ENCODE measurements around the gene SMARCD3. TPM values are rescaled to one million over a fixed set of nuclear protein-coding genes. Genes with fewer than 3 reads are reported as not detected.
A peak's percentile ranks its signal among the peaks of the same experiment; 100 is the strongest.

Gene SMARCD3
- total RNA-seq, 2 experiments from 2014 or later, result 4.2 to 4.7 TPM

DNA sequence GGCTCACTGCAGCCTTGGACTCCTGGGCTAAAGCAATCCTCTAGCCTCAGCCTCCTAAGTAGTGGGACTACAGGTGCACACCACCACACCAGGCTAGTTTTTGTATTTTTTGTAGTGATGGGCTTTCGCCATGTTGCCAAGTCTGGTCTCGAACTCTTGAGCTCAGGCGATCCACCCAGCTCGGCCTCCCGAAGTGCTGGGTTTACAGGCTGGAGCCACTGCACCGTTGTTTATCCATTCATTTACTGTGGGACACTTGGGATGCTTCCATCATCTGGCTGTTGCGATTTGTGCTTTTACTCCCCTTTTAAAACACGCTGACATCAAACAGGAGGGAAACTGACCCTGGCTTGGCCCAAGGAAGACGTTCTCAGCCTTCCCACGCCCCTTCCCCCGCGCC lies 30.5 kb upstream of the SMARCD3 start:
- Mint-ChIP-seq H3K4me3 (no peak overlapping the region), H3K4me1 (ENCODE audit: low read depth) (peaks cover 7% of the 10 kb centered on the region), H3K9me3 (ENCODE audit: insufficient read depth) (no peaks in the 10 kb centered on the region), H3K27me3 (ENCODE audit: low read depth) (peaks cover 30% of the 10 kb centered on the region), H3K27ac (no peak overlapping the region), H3K36me3 (ENCODE audit: low read depth) (no peaks in the 10 kb centered on the region)
- CTCF ChIA-PET, result interaction anchor here (1.1 kb wide), 1 partner anchor 27 kb away, joined by 3 read pairs; no protein-coding TSS in a partner anchor
- POLR2A ChIA-PET, result interaction anchor here (0.6 kb wide), 1 partner anchor 52 kb away, joined by 3 read pairs; no protein-coding TSS in a partner anchor
- DNase-seq, result no peak
- no peak for ATAC-seq

DNA sequence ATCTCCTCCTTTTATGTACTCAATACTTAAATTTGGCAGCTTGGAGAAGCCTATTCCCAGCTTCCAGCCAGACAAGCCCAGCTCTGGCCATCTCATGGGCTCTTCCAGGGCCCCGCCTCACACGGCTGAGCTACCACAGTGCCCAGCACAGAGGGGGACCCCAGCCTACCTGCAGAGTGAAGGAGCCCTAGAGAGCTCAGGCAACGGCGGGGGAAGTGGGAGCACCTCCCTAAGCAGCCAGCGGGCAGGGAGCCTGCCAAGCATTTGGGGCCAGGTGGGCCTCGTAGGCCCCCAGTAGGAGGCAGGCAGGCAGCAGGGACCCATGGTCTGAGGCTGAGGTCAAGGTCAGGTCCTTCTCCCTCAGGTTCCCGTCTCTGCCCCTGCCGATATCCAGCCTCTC lies 29.1 kb upstream of the SMARCD3 start:
- ChIA-PET POLR2A (interaction anchor here (0.6 to 1.0 kb wide), 3 partner anchors 15 to 83 kb away, joined by 3 read pairs; no protein-coding TSS in a partner anchor), CTCF (interaction anchor here (0.9 to 1.1 kb wide), 3 partner anchors 33 to 89 kb away, joined by 3 to 6 read pairs (median 3); no protein-coding TSS in a partner anchor)
- no peak for DNase-seq
- Mint-ChIP-seq H3K9me3 (ENCODE audit: insufficient read depth) (no peaks in the 10 kb centered on the region), H3K36me3 (ENCODE audit: low read depth) (no peaks in the 10 kb centered on the region), H3K27ac (no peak overlapping the region), H3K27me3 (ENCODE audit: low read depth) (peaks cover 23% of the 10 kb centered on the region), H3K4me3 (peak overlapping the region; percentile 66), H3K4me1 (ENCODE audit: low read depth) (peaks cover 8% of the 10 kb centered on the region)
- no peak for ATAC-seq

DNA sequence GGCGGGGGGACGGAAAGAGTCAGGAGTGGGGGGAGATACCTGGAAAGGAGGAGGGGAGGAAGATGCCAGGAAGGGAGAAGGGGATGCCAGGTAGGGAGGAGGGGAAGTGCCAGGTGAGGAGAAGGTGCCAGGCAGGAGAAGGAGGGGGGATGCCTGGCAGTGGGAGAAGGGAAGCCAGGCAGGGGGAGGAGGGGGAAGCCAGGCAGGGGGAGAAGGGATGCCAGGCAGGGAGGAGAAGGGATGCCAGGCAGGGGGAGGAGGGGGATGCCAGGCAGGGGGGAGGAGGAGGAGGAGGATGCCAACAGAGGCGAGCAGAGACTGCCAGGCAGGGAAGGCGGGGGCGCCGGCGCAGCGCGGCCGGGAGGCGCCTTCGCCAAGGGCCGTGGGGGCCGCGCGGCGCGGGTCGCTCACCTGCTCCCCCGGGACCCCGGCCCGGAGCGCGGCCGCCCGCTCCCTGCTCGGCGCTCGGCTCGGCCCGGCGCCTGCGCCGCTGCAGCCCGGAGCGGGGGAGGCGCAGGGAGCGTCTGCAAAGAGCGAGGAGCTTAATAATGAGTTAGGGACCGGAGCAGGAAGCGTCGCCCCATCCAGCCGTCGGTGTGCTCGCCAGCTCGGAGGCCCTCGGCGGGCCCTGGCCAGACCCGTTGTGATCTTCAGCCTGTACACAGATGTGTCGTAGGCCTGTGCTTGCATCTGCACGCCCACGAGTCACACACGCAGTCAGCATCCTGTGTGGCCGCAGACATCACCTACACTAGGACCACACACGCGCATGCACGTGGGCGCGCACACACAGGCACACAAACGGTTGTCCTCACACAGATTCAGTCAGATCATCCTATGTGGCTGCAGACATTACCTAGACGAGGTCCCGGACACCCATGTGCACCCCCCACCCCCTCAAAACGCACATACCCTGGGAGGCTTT lies 28.4 kb upstream of the SMARCD3 start:
- no peaks in the 10 kb centered on the region for H3K9me3 Mint-ChIP-seq (ENCODE audit: insufficient read depth)
- H3K27ac Mint-ChIP-seq, result peak overlapping the region; percentile 37
- ChIA-PET CTCF (interaction anchor here (1.0 to 1.1 kb wide), 2 partner anchors 33 to 90 kb away, joined by 3 to 6 read pairs; no protein-coding TSS in a partner anchor), POLR2A (interaction anchor here (0.7 kb wide), 1 partner anchor 14 kb away, joined by 3 read pairs; no protein-coding TSS in a partner anchor)
- H3K4me1 Mint-ChIP-seq (ENCODE audit: low read depth), result peaks cover 14% of the 10 kb centered on the region
- DNase-seq (peak; percentile 59), ATAC-seq (peak; percentile 85)
- peak overlapping the region; percentile 66 for H3K4me3 Mint-ChIP-seq
- H3K36me3 Mint-ChIP-seq (ENCODE audit: low read depth), result no peaks in the 10 kb centered on the region
- peaks cover 19% of the 10 kb centered on the region for H3K27me3 Mint-ChIP-seq (ENCODE audit: low read depth)

DNA sequence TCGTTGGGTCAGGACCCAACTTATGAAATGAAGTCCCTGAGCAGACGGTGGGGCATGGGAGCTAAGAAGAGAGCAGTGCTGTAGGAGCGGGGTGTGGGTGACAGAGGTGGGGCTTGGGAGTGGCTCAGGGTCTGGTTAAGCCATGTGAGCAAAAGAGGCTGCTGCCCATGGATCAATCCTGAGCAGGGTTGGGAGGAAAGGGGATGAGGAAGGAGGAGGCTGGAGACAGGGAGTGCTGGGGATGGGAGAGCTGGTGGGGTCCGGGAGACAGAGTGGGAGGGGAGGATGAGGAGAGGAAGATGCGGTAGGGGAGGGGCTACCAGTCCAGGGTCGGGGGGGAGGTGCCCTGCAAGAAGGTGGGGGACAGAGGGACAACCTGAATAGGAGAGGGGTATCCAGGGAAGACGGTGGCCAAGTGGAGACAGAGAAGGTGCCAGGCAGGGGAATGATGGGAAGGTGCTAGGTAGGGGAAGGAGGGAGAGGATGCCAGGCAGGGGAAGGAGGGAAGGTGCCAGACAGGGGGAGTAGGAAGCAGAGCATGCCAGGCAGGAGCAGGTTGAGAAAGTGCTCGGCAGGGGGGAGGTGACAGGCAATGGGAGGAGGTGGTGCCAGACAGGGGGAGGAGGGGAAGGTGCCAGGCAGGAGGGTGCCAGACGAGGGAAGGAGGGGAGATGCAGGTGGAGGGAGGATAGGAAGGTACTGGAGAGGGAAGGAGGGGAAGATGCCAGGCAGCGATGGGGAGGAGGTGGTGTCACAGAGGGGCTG lies 27.5 kb upstream of the SMARCD3 start:
- POLR2A ChIA-PET, result interaction anchor here (0.5 kb wide), 1 partner anchor 890 kb away, joined by 3 read pairs; no protein-coding TSS in a partner anchor

DNA sequence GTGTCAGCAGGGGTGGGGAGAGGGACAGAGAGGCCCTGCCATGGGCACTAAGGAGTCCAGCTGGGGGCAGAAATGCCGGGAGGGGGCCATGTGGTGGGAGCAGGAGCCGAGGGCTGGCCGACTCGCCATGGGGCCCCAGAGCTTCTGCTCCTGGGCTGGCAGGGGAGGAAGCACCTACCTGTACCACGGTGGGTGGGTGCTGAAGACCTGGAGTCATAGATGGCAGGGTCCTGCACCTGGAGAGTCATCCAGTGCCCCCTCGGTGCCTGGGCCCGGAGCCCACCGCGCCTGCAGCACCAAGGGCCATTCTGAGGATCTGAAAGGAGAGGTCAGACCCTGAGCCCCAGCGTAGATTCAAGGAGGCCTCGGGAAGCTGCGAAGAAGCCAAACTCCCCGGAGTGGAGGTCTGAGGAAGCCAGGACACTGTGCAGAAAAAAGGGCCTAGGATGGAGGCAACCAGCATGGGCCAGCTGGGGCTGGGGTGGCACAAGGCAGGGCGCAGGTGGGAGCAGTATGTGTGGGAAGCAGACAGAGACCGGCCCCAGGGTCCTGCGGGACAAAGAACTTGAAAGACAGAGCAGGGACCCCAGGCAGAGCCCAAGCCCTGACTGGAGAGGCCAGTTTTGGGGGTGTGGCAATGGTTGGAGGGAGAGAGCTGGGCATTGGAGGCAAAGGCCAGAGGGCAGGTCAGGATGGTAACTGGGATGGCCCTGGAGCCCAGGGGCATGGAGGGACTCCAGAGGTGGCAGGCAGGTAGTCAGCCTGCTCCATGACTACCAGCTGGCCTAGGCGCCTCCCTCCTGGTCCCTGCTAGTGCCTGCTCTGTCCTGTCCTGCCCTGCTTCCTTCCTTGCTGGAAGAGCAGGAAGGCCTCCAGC lies 26.7 kb upstream of the SMARCD3 start:
- Mint-ChIP-seq H3K27me3 (ENCODE audit: low read depth) (peaks cover 8% of the 10 kb centered on the region), H3K36me3 (ENCODE audit: low read depth) (no peaks in the 10 kb centered on the region), H3K9me3 (ENCODE audit: insufficient read depth) (no peaks in the 10 kb centered on the region), H3K4me1 (ENCODE audit: low read depth) (peaks cover 19% of the 10 kb centered on the region), H3K27ac (no peak overlapping the region), H3K4me3 (peak overlapping the region; percentile 32)
- ChIA-PET CTCF (no interaction called here), POLR2A (interaction anchor here (0.5 kb wide), 1 partner anchor 889 kb away, joined by 3 read pairs; no protein-coding TSS in a partner anchor)
- DNase-seq, result no peak
- ATAC-seq, result no peak

More for the DNA sequence above, 27.5 kb upstream of the SMARCD3 start:
- Mint-ChIP-seq H3K36me3 (ENCODE audit: low read depth) (no peaks in the 10 kb centered on the region), H3K4me3 (peak overlapping the region; percentile 20), H3K27me3 (ENCODE audit: low read depth) (peaks cover 14% of the 10 kb centered on the region), H3K4me1 (ENCODE audit: low read depth) (peaks cover 19% of the 10 kb centered on the region), H3K27ac (no peak overlapping the region), H3K9me3 (ENCODE audit: insufficient read depth) (no peaks in the 10 kb centered on the region)
- DNase-seq (no peak), ATAC-seq (no peak)
- CTCF ChIA-PET, result no interaction called here

DNA sequence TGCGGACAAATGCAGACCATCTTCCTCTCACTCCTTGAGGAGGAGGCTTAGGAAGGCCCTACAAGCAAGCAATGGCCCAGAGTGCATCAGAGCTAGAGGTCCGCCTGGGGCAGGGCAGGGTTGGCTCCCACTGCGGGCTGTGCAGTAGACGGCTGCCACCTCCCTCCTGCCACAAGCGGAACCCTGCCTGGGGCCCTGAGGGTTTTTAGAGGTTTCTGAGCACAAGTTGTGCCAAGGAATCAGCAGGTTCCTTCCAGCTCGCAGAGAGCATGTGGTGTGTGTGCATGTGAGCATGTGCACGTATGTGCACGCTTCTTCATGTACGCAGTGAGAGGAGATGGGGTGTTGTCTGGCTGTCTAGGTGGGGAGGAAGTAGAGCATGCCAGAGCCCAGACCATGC lies 25.9 kb upstream of the SMARCD3 start:
- H3K4me3 Mint-ChIP-seq, result no peak overlapping the region
- no peaks in the 10 kb centered on the region for H3K9me3 Mint-ChIP-seq (ENCODE audit: insufficient read depth)
- H3K27me3 Mint-ChIP-seq (ENCODE audit: low read depth), result peaks cover 8% of the 10 kb centered on the region
- H3K27ac Mint-ChIP-seq, result no peak overlapping the region
- peaks cover 19% of the 10 kb centered on the region for H3K4me1 Mint-ChIP-seq (ENCODE audit: low read depth)
- DNase-seq (no peak), ATAC-seq (no peak)
- POLR2A ChIA-PET, result no interaction called here
- no peaks in the 10 kb centered on the region for H3K36me3 Mint-ChIP-seq (ENCODE audit: low read depth)
- CTCF ChIA-PET, result no interaction called here

DNA sequence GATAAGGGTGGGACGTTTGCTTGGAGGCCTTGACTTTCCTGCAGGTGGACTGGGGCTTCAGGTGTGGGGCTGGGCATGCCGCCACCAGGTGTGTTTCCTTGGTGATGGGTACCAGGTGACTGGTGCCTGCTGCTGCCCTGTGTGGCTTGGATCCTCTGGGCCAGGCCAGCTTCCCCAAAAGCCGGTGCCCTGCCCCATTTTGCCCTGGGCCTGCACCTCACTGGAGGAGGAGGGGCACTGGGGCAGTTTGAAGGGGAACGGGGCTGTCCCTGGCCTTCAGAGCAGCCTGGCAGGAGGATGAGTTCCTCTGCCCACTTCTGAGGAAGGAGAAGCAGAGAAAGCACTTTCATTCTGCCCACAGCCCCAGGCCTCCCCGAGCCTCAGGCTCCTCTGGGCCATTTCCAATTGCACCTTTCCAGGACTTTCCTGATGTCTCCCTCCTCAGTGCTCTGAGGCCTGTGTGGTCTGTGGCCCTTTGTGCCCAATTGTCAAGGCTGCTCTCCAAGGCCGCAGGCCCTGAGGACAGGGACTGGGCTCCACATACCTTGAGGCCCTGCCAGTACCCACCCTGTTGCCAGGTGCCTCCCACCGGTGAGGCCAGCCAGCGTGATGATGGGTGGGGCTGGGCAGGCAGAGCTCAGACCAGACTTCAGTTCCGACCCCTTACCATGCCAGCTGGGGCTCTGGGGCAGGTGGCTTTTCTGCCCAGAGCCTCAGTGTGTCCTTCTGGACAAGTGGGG lies 25.3 kb upstream of the SMARCD3 start:
- H3K27ac Mint-ChIP-seq, result no peak overlapping the region
- H3K27me3 Mint-ChIP-seq (ENCODE audit: low read depth), result peaks cover 8% of the 10 kb centered on the region
- no peaks in the 10 kb centered on the region for H3K36me3 Mint-ChIP-seq (ENCODE audit: low read depth)
- ATAC-seq, result no peak
- no peak for DNase-seq
- no peak overlapping the region for H3K4me3 Mint-ChIP-seq
- ChIA-PET POLR2A (no interaction called here), CTCF (interaction anchor here (1.0 kb wide), 1 partner anchor 30 kb away, joined by 4 read pairs; no protein-coding TSS in a partner anchor)
- peaks cover 19% of the 10 kb centered on the region for H3K4me1 Mint-ChIP-seq (ENCODE audit: low read depth)
- H3K9me3 Mint-ChIP-seq (ENCODE audit: insufficient read depth), result no peaks in the 10 kb centered on the region

DNA sequence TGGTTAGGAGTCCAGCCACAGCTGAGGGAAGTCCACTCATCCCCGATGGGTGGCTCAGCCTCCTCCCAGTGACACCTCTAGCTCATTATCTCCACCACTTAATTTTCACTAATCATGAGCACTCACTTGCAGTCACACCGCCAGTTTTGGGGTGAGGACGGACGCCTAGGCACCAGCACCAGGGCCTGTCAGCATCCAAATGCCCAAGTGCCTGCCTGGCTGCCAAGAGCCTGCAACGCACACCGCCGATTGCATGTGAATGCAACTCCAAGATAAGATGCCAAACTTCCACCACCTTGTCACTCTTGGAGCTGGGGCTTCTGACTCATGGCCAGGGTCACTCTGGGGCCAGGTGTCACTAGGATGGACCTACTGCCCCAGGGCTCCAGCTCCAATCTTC lies 24.4 kb upstream of the SMARCD3 start:
- Mint-ChIP-seq H3K4me3 (no peak overlapping the region), H3K9me3 (ENCODE audit: insufficient read depth) (no peaks in the 10 kb centered on the region), H3K27me3 (ENCODE audit: low read depth) (peaks cover 6% of the 10 kb centered on the region), H3K36me3 (ENCODE audit: low read depth) (no peaks in the 10 kb centered on the region), H3K4me1 (ENCODE audit: low read depth) (peaks cover 19% of the 10 kb centered on the region), H3K27ac (no peak overlapping the region)
- DNase-seq, result no peak
- CTCF ChIA-PET, result interaction anchor here (1.0 kb wide), 1 partner anchor 29 kb away, joined by 4 read pairs; no protein-coding TSS in a partner anchor
- POLR2A ChIA-PET, result no interaction called here
- no peak for ATAC-seq

DNA sequence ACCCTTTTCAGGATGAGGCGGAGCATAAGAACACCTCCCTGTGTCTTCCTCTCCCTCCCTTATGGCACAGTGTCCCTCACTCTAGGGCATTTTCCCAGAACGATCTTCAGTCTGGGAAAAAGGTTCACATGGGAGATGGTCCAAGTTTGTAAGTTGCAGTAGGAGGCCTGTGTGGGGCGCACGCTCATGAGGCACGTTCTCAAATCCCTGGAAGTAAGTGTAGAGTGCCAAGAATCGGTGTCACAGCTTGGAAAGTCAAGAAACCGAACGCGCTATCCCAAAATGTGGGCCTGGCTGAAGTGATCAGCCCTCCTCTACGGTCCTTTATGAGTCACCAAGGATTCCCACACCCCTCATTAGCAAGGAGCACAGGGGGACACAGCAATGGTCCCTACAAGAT lies 23.9 kb upstream of the SMARCD3 start:
- no peak overlapping the region for H3K27ac Mint-ChIP-seq
- CTCF ChIA-PET, result no interaction called here

DNA sequence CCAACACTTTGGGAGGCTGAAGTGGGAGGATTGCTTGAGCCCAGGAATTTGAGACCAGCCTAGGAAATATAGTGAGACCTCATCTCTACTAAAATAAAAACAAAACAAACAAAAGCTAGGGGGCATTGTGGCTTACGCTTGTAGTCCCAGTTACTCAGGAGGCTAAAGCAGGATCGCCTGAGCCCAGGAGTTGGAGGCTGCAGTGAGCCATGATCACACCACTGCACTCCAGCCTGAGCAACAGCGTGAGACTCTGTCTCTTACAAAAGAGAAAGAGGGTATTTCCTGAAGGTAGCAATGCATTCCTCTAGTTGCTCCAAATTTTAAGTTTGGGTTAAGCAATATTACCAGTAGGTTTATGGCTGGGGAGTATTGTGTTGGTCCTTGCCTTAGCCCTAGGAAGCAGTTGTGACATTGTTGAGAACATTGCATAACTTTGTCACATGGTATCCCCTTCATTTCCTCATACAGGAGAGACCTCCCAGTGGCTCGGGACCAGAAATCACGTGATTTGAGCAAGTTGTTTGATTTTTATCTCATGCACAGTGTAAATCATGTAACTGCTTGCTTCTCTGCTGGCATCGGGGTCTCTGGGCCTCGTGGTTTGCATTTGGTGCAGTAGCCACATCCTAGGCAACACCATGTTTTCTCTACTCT lies 23.3 kb upstream of the SMARCD3 start:
- no peak overlapping the region for H3K4me3 Mint-ChIP-seq
- no peaks in the 10 kb centered on the region for H3K9me3 Mint-ChIP-seq (ENCODE audit: insufficient read depth)
- peaks cover 12% of the 10 kb centered on the region for H3K4me1 Mint-ChIP-seq (ENCODE audit: low read depth)
- no peak overlapping the region for H3K27ac Mint-ChIP-seq
- H3K36me3 Mint-ChIP-seq (ENCODE audit: low read depth), result no peaks in the 10 kb centered on the region
- POLR2A ChIA-PET, result no interaction called here
- CTCF ChIA-PET, result no interaction called here
- ATAC-seq (no peak), DNase-seq (peak; percentile 46)
- H3K27me3 Mint-ChIP-seq (ENCODE audit: low read depth), result peaks cover 4% of the 10 kb centered on the region

More for the DNA sequence above, 23.9 kb upstream of the SMARCD3 start:
- Mint-ChIP-seq H3K4me3 (no peak overlapping the region), H3K4me1 (ENCODE audit: low read depth) (peaks cover 16% of the 10 kb centered on the region), H3K27me3 (ENCODE audit: low read depth) (peaks cover 6% of the 10 kb centered on the region), H3K36me3 (ENCODE audit: low read depth) (no peaks in the 10 kb centered on the region), H3K9me3 (ENCODE audit: insufficient read depth) (no peaks in the 10 kb centered on the region)
- POLR2A ChIA-PET, result no interaction called here
- no peak for DNase-seq
- no peak for ATAC-seq
